ENCODE data around the gene WFIKKN1.
"Not testable (repeated sequence)": the region's sequence is repeated elsewhere in the genome, so short reads cannot be mapped to it uniquely, and the experiment has no call there.

Gene WFIKKN1

DNA sequence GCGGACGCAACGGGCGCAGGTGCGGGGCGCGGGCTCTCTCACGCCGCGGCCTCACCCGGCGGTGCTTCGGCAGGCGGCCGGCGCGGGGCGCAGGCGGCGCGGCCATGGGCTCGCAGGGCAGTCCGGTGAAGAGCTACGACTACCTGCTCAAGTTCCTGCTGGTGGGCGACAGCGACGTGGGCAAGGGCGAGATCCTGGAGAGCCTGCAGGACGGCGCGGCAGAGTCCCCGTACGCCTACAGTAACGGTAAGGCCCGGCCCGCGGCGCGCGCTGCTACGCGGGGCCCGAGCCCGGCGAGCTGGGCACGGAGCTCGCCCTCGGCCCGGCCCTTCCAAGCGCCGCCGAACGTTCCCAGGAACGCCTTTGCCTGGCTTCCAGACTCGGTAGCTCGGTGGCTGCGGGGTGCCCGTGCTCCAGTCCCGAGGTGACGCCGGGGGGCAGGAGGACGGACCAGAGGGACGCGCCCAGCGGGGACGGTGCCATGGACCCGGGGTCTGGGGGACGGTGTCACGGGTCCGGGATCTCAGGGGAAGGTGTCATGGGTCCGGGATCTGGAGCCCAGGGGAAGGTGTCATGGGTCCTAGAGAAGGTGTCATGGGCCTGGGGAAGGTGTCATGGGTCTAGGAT lies 40.5 kb upstream of the WFIKKN1 start:
- TF ChIP-seq POLR2A (IDR thresholded peaks at IDR 0.05; ENCODE audit: low read depth, low read length) = peak; percentile 46; the same call in 1 of the 2 replicates
- DNase-seq (ENCODE audit: insufficient read length, low spot score) (no peak), FAIRE-seq (no peak)

DNA sequence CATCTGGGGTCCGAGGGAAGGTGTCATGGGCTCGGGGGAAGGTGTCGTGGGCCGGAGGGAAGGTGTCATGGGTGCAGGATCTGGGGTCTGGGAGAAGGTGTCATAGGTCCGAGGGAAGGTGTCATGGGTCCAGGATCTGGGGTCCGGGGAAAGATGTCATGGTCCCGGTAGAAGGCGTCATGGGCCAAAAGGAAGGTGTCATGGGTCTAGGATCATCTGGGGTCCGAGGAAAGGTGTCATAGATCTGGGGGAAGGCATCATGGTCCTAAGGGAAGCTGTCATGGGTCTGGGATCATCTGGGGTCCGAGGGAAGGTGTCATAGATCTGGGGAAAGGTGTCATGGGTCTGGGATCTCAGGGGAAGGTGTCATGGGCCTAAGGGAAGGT lies 40.0 kb upstream of the WFIKKN1 start:
- DNase-seq (ENCODE audit: insufficient read length, low spot score) = no peak
- no peak for TF ChIP-seq POLR2A (IDR thresholded peaks at IDR 0.05; ENCODE audit: low read depth, low read length)
- FAIRE-seq = no peak

DNA sequence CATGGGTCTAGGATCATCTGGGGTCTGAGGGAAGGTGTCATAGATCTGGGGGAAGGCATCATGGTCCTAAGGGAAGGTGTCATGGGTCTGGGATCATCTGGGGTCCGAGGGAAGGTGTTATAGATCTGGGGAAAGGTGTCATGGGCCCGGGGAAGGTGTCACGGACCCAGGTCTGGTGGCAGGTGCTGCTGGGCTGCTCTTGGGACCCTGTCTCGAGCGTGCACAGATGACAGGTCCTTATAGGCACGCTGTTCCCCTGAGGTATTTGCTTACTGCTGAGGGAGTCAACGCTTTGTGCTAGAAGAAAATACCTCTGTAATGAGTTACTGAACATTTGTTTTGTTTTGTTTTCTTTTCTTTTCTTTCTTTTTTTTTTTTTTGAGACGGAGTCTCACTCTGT lies 39.6 kb upstream of the WFIKKN1 start:
- TF ChIP-seq POLR2A (IDR thresholded peaks at IDR 0.05; ENCODE audit: low read depth, low read length) = no peak
- DNase-seq (ENCODE audit: insufficient read length, low spot score) = no peak
- FAIRE-seq = no peak

DNA sequence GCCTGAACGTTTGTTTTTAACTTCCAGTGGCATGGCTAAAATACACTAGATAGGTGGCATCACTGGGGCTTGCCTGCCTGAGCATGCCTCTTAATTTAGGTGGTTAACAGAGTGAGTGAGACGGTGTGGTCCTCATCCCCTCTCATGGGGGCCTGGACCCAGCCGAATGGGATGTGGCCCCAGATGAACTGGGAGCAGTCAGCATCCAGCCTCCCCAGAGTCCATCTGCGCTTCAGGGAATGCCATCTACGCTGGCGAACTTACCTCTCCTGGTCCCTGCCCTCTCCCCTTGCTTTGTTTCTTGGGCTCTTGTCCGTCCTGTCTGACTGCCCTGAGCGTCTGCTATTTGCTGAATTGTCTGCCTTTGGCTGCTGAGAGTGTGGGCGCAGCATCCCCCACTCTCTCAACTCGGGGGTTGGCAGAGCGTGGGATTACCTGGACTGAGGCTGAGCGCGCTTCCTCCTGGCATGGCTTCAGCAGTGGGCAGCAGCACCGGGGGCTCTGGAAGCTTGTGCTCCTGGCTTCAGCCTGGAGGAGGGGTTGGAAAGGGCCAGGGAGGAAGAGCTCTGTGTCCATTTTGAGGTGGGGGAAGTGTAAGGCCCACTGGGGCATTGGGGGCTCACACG lies 38.8 kb upstream of the WFIKKN1 start:
- FAIRE-seq = no peak
- TF ChIP-seq POLR2A (IDR thresholded peaks at IDR 0.05; ENCODE audit: low read depth, low read length) = no peak

DNA sequence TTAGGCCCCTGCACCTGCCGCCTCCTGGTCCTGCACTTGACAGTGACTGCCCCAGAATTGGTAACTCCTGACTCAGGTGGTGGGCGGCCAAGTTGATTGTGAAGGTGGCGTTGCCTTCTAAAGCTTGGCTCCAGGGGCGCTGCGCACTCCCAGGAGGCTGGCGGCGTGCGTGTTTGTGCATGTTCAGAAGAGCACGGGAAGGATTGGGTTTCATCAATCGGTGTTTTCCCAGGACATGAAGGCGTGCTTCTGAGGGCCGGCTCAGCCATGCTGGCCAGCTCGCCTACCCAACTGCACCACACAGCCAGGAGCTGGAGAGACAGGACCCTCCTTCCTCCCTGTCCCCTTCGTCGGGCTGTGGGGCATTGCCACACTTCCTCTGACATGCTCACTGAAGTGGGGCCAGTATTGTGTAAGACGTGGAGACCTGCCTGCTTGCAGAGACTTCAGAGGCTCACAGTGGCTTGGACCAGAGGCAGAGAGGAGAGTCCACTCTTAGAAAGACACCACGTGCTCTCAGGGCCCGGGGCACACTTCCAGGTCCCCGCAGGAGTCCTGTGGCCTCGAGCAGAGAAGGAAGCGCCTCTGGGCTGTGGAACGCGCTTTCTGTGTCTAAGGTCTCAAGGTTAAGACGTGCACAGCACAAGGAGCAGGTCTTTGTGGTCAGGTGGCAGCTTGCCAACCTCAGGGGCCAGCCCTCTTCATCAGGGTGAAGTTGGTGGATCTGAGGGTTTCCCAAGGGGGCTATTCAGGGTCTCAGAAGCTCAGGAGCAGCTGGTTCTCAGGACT lies 38.1 kb upstream of the WFIKKN1 start:
- TF ChIP-seq POLR2A (IDR thresholded peaks at IDR 0.05; ENCODE audit: low read depth, low read length) = no peak
- DNase-seq (ENCODE audit: insufficient read length, low spot score) = no peak
- FAIRE-seq = no peak

More for the DNA sequence above, 38.8 kb upstream of the WFIKKN1 start:
- no peak for DNase-seq (ENCODE audit: insufficient read length, low spot score)

DNA sequence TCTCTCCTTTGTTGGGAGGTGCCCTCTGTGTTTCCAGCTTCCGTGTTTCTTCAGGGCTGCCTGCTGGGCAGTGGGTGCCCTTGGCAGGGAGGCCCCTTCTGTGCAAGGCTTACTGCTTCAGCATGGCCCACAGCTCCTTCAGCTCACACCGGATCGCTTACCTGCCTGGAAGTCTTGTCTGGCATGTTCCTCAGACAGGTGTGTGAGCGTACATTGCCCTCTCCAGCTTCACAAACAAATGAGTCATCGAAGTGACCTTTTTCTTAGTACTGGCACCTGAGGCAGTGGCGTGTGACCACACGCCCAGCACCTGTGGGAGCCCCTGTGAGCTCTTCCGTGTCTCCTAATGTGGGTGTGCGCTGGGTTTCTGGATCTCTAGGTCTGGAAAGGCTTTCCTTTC lies 37.4 kb upstream of the WFIKKN1 start:
- FAIRE-seq (no peak), DNase-seq (ENCODE audit: insufficient read length, low spot score) (no peak)
- no peak for TF ChIP-seq POLR2A (IDR thresholded peaks at IDR 0.05; ENCODE audit: low read depth, low read length)

DNA sequence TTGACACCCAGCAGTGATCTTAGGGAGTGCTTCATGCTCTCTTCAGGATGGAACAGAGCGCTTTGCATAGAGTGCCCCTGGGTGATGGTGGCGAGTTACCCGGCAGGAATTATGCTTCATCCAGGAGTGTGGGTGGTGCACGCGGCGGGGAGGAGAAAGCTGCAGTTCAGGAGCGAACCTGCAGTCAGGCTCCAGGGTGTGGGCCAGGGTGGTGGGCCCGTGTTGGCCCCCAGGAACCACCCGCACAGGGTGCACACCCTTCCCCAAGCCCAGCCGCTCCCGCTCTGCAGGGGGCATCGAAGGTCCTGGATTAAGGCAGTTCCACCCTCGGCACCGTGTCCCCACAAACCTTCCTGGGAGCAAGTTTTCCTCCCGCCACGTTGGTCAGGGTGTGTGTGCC lies 37.0 kb upstream of the WFIKKN1 start:
- no peak for DNase-seq (ENCODE audit: insufficient read length, low spot score)

DNA sequence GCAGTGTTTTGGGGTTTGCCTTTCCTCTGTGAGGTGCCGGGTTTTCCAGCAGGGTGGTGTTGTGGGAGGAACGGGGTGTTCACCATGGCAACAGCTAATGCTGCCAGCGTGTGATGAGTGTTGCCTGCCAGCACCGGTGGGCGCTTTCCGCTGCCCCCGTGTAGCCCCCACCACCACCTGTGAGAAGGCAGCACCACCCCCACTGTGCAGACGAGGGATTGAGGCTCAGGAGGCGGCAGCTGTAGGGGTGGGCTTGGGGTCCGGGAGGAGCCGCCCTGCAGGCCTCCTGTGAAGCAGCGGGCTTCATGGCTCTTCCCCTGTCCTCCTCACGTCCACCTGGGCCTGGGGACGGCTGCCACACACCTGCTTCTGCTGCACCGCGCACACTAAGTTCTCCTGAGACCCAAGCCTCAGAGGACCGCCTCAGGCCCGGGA lies 35.7 kb upstream of the WFIKKN1 start:
- DNase-seq (ENCODE audit: insufficient read length, low spot score) (no peak), FAIRE-seq (no peak)
- TF ChIP-seq POLR2A (IDR thresholded peaks at IDR 0.05; ENCODE audit: low read depth, low read length) = no peak

More for the DNA sequence above, 37.0 kb upstream of the WFIKKN1 start:
- TF ChIP-seq POLR2A (IDR thresholded peaks at IDR 0.05; ENCODE audit: low read depth, low read length) = no peak
- no peak for FAIRE-seq

DNA sequence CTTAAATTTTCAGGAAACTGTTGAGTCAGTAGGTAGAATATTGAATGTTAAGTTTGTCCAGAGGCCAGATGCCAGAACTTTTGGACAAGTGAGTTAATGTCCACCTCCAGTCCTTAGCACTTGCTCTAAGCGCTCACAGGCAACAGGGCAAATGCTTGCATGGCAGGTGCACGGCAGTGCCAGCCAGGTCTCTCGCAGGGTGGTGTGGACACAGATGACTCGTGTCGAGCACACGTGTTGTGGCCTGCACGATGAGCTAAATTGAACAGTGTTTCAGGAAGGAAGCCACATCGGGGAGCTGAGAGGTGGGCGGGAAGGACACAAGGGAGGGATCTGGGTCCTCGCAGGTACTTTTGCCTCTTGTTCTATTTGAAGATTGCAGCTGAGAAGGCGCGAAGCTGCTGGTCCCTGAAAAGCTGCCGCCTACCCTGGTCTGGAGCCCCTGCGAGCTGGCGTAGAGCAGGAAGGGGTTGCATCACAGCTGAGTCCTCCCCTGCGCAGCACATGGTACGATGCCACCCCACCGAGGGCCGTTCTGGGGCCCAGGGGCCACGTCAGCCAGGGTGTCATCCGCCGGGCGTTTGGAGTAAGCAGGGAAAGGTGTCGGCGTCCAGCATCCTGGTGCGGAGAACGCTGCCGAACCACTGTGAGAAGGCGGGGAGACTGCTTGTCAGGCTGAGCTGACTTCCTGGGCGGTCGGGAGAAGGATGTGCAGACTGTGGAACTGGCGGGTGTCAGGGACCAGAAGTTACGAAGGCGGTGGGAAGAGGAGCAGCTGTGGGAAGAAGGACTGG lies 34.6 kb upstream of the WFIKKN1 start:
- FAIRE-seq (no peak), DNase-seq (ENCODE audit: insufficient read length, low spot score) (no peak)

DNA sequence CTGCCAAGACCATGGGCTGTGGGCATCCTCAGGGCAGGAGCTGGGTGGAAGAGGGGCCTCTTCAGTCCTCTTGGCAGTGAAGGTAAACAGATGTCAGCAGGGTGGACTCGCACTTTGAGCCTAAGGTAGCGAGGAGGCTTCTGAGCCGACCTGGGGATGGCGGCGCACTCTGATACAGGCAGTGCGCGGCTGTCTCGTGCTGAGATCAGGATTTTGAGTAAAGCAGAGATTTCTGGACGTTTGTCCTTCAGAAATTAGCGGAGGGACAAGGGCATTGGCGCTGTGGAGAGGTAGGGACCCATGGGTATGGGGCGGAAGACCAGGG lies 34.1 kb upstream of the WFIKKN1 start:
- no peak for FAIRE-seq
- no peak for TF ChIP-seq POLR2A (IDR thresholded peaks at IDR 0.05; ENCODE audit: low read depth, low read length)
- DNase-seq (ENCODE audit: insufficient read length, low spot score) = no peak

More for the DNA sequence above, 34.6 kb upstream of the WFIKKN1 start:
- TF ChIP-seq POLR2A (IDR thresholded peaks at IDR 0.05; ENCODE audit: low read depth, low read length) = no peak

DNA sequence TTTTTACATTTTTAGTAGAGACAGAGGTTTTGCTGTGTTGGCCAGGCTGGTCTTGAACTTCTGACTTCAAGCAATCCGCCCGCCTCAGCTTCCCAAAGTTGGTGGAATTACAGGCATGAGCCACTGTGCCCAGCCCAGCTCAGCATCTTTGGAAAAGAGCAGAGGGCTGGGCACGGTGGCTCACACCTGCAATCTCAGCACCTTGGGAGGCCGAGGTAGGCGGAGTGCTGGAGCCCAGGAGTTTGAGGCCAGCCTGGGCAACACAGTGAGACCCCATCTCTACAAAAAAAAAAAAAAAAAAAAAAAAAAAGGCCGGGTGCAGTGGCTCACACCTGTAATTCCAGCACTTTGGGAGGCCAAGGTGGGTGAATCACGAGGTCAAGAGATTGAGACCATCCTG lies 33.1 kb upstream of the WFIKKN1 start:
- not testable (repeated sequence) for FAIRE-seq

DNA sequence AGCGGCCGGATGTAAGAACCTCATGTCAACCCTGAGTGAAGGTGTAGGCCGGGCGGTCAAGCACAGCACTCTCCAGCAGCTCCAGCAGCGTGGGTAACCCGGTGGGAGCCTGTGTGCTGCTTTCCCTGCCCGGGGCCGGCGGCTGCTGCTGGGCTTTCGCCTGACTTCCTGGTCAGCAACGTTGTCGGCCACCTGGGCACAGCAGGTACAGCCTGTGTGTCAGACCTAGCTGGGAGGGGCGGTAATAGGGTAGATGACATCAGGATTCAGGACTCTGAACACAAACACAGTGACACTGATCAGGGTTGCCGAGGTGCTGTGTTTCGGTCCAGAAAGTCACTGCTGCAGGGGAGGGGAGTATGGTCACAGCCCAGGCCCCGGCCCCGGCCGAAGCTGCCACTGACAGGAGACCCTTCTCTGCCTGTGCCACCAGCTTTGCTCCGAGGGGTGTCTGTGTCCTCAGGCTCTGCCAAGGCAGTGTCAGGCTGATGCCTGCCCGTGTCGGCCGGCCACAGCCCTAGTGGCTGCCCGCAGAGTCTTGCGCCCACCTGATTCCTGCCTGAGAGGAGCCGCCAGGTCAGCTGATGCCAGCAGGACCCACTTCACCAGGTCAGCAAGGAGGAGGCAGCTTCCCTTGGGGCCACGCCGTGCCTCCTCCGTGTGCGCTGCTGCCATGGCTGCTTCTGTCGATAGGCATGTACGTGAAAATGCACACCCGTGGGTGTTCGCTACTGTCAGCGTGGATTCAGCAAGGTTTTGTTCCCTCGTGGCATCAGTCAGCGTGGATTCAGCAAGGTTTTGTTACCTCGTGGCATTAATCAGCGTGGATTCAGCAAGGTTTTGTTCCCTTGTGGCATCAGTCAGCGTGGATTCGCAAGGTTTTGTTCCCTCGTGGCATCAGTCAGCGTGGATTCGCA lies 31.7 kb upstream of the WFIKKN1 start:
- TF ChIP-seq POLR2A (IDR thresholded peaks at IDR 0.05; ENCODE audit: low read depth, low read length) = no peak
- no peak for FAIRE-seq
- DNase-seq (ENCODE audit: insufficient read length, low spot score) = no peak

More for the DNA sequence above, 33.1 kb upstream of the WFIKKN1 start:
- not testable (repeated sequence) for DNase-seq (ENCODE audit: insufficient read length, low spot score)

DNA sequence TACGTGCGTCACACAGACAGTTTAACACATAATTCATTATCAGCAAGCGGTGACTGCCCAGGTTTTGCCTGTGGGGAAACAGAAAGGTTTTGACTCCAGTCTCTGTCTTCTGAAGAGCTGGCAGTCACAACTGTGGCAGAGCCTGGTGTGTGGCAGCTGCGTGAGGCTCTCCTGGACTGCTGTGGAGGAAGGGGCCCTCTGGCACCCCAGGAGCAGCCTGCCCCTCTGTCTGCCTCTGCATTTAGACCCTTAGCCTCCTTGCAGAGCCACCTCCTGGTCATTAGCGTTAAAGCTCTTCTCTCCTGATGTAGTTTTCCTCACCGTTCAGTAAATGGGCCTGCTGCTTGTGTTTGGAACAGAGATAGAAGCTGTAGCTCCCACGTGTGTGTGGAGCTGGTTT lies 30.0 kb upstream of the WFIKKN1 start:
- TF ChIP-seq POLR2A (IDR thresholded peaks at IDR 0.05; ENCODE audit: low read depth, low read length) = no peak
- FAIRE-seq (no peak), DNase-seq (ENCODE audit: insufficient read length, low spot score) (no peak)
